Heart right ventricle (tissue), 16 donors: Measurements from ENCODE around the gene AP2A2. TPM values are rescaled to one million over a fixed set of nuclear protein-coding genes. Genes with fewer than 3 reads are reported as not detected.

Experiments
- ATAC-seq, 8 donors: fragments of 200-7000 bp; cut with Tn5 transposase; one replicate each; pipeline ENCODE4 v1.9.1; 2020; ENCODE audit warnings: mild to moderate bottlenecking in 8 of 8, moderate library complexity in 8 of 8, moderate number of reproducible peaks in 1 of 8
- DNase-seq, 2 donors: peaks; one replicate each; pipeline ENCODE4 v3.0.0-alpha.2; 2020
- H3K27ac ChIP-seq, 10 donors: fragments of 200-600 bp; sonication (generic) in 2 of 10; one replicate each; pipeline versions ENCODE4 v1.5.0 to v1.8.0; 2020 to 2022; ENCODE audit warnings: mild to moderate bottlenecking in 3 of 10
- H3K27me3 ChIP-seq, 7 donors: fragments of 200-600 bp; one replicate each; pipeline ENCODE4 v1.8.0; 2021 to 2022; ENCODE audit warnings: mild to moderate bottlenecking in 2 of 7
- H3K36me3 ChIP-seq, 9 donors: fragments of 200-600 bp; sonication (generic) in 1 of 9; one replicate each; pipeline versions ENCODE4 v1.5.0 to v1.8.0; 2020 to 2022; ENCODE audit warnings: mild to moderate bottlenecking in 2 of 9
- H3K4me1 ChIP-seq, 9 donors: fragments of 200-600 bp; sonication (generic) in 1 of 9; one replicate each; pipeline versions ENCODE4 v1.5.0 to v1.8.0; 2020 to 2022; ENCODE audit warnings: mild to moderate bottlenecking in 4 of 9
- H3K4me3 ChIP-seq, 10 donors: fragments of 200-600 bp; sonication (generic) in 2 of 10; one replicate each; pipeline versions ENCODE4 v1.5.0 to v1.8.0; 2020 to 2022; ENCODE audit warnings: mild to moderate bottlenecking in 7 of 10, moderate library complexity in 2 of 10
- H3K9me3 ChIP-seq, 11 donors: fragments of 200-600 bp in 10 of 11; sonication (generic) in 2 of 11; one replicate each; pipeline versions ENCODE4 v1.5.0 to v1.8.0; 2013 to 2022; ENCODE audit warnings: mild to moderate bottlenecking in 2 of 11, control low read depth in 1 of 11, moderate library complexity in 1 of 11
- CTCF ChIP-seq, 9 donors: fragments of 200-600 bp; sonication (generic) in 2 of 9; IDR thresholded peaks; one replicate each; pipeline versions ENCODE4 v1.5.0 to v1.8.0; 2021 to 2022; ENCODE audit warnings: antibody characterized with exemption in 9 of 9, mild to moderate bottlenecking in 5 of 9, moderate library complexity in 1 of 9
- WGBS, 2 donors: extraction: QIAGEN DNeasy Blood & Tissue Kit; methylation state at CpG; one replicate each; pipeline ENCODE4 v1.1.7; 2013; ENCODE audit warnings: inconsistent platforms in 1 of 2; 5-methylcytosine and 5-hydroxymethylcytosine counted together
- intact Hi-C, 10 donors: fragments of 100-400 bp; cut with DNase I; formaldehyde crosslinking; loops; one replicate each; pipeline versions ENCODE4 v1.11.1 to v1.14.2; 2022
- polyA plus RNA-seq, 2 donors: library from polyadenylated mRNA; stranded (reverse); fragments of 200-250 nt; gene quantifications; one replicate each; pipeline ENCODE4 v1.2.3, GENCODE V29; 2013
- total RNA-seq, 10 donors: library from RNA; stranded (reverse); fragmentation: NEBNext Ultra II Directional in 3 of 10; extraction: Animal tissue kit (Norgen Biotek cat#: 25700) in 3 of 10; gene quantifications; one replicate each; pipeline versions ENCODE4 v1.2.1 to v1.2.4, GENCODE V29; 2021 to 2023
- donor health status: Arrhythmogenic right ventricular cardiomyopathy.
- donor health status: ischemic (EF 13 %, LVEDD 7.1; RV severe dilation, severe dysfunction).
- donor health status: healthy with polysubstance abuse.
- donor health status: DM: no; HTN: yes; CAD: no.
- donor health status: DM: no; HTN: no; CAD: no.
- donor health status: ischemic (EF 25% LVEDD 6.9; RV normal size, moderate dysfunction).
- donor health status: ischemic (EF 25% LVEDD 5.7; RV mildly dilated, moderate dysfunction).
- donor health status: healthy.
- donor health status: DM: yes; HTN: yes; CAD: no.
- donor health status: Ischemic cardiomyopathy.
- donor health status: ischemic (EF 35%, LVEDD 5.7; RV mildly dilated, moderate dysfunction).
- donor health status: nonischemic (EF 11% LVEDD 7.7; RV severe dilation, severe dysfunction).
- donor health status: DM: yes; HTN: yes; CAD: no.
- donor health status: PGD.
- donor health status: ischemic (EF 29% LVEDD 5.4; RV normal size, mild dysfunction).
- donor health status: nonischemic (EF 23%, LVEDD 6.1; RV moderate dilation, normal function).

Gene AP2A2
- total and polyA plus RNA-seq, 12 donors: 24.3 to 58.4 (median 37.4) TPM

DNA sequence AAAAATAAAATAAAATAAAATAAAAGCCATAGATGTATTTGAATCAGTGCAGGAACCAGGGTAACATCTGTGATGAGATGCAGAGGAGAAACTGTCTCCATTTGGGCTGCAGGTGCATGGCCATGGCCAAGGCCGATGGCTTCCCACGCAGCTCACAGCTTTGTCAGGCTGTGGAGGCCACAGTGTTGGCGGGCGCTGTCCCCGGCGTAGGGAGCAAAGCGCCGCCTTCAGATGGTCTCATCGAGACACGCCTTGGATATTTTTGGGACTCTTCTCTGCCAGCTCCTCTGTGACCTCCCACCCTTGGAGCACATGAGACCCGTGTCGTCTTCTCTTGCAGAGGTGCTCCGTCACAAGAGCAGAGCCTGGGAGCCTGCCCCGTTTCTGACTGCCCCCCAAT lies 72.2 kb downstream of the AP2A2 start:
- Histone ChIP-seq H3K27me3 (no peaks in the 10 kb centered on the region), H3K9me3 (no peaks in the 10 kb centered on the region), H3K4me3 (no peak overlapping the region), H3K27ac (no peak overlapping the region), H3K36me3 (peaks cover 0 to 98% (median 37%) of the 10 kb centered on the region in 9 donors), H3K4me1 (peaks cover 0 to 4% (median 0%) of the 10 kb centered on the region in 9 donors)
- intact Hi-C loops: no loop called here
- 90% methylated on average over 14 of the region's 14 CpGs for WGBS, 2 donors
- no peak for DNase-seq
- no peak for ATAC-seq
- no peak for TF ChIP-seq CTCF (IDR thresholded peaks at IDR 0.05)

DNA sequence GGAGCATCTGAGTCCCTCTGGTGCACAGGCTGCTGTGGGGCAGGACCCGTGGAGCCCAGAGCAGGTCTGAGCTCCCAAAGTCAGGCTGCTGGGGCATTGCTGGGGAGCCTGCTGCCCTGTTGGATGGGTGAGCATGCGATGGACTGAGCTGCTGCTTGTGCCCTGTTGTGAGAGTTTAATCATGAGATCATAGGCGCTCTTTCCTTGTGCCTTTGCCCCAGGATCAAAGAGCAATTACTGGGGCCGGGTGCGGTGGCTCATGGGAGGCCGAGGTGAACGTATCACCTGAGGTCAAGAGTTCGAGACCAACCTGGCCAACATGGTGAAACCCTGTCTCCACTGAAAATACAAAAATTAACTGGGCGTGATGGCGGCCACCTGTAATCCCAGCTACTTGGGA lies 73.3 kb downstream of the AP2A2 start:
- WGBS, 2 donors: 97% methylated on average over 10 of the region's 10 CpGs

GRCh38 chr11:1000357-1001278 lies 74.9 kb downstream of the AP2A2 start:
- intact Hi-C loops: no loop called here
- DNase-seq: no peak
- Histone ChIP-seq H3K4me3 (no peak overlapping the region), H3K9me3 (no peaks in the 10 kb centered on the region), H3K27ac (no peak overlapping the region), H3K4me1 (peaks cover 0 to 4% (median 0%) of the 10 kb centered on the region in 9 donors), H3K27me3 (no peaks in the 10 kb centered on the region), H3K36me3 (peaks cover 0 to 100% (median 29%) of the 10 kb centered on the region in 9 donors)
- TF ChIP-seq CTCF (IDR thresholded peaks at IDR 0.05): no peak
- no peak for ATAC-seq
- WGBS, 2 donors: 93% methylated on average over 38 of the region's 38 CpGs

More for the DNA sequence above, 73.3 kb downstream of the AP2A2 start:
- intact Hi-C loops: no loop called here
- H3K27ac ChIP-seq: no peak overlapping the region
- no peak overlapping the region for H3K4me3 ChIP-seq
- no peaks in the 10 kb centered on the region for H3K27me3 ChIP-seq
- peaks cover 0 to 4% (median 0%) of the 10 kb centered on the region in 9 donors for H3K4me1 ChIP-seq
- ATAC-seq: no peak
- no peaks in the 10 kb centered on the region for H3K9me3 ChIP-seq
- H3K36me3 ChIP-seq: peaks cover 0 to 98% (median 40%) of the 10 kb centered on the region in 9 donors
- TF ChIP-seq CTCF (IDR thresholded peaks at IDR 0.05): no peak
- no peak for DNase-seq

DNA sequence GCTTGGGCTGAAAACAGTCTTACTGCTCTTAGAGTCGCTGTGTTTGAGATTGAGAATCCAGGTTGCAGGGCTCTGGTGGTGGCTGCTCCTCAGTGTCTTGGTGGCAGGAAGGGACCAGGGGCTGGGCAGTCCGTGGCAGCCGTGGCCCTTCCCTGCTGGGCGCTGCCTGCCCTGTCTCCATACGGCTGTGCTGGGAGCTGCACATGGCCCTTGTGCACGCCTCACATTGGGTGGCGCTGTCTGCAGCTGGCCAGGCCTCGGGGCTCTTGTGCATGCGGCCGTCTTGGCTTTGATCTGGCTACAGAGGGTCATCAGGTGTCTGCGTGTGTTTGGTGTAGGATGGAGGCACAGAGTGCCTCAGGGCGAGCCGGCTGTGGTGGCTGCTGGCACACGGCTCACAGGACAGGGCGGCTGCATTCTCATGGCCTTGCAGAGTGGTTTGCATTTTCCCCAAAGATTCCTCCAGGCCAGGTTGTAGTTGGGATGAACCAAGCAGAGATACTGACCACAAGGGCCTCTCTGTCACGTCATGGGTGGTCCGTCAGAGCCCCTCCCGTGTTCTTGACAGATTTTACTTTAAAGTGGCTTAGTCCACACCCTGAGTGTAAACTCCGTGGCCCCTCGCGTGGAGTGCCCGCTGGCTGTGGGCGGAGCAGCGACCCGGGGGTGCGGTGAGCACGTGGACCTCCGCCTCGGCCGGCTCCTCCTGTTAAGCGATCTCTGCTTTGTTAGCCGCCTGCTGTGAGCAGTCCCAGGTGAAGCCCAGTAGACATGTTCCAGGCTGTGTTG lies 76.1 kb downstream of the AP2A2 start:
- Histone ChIP-seq H3K27ac (no peak overlapping the region), H3K27me3 (no peaks in the 10 kb centered on the region), H3K4me1 (peaks cover 0 to 11% (median 0%) of the 10 kb centered on the region in 9 donors), H3K36me3 (peaks cover 0 to 100% (median 29%) of the 10 kb centered on the region in 9 donors), H3K4me3 (no peak overlapping the region), H3K9me3 (no peaks in the 10 kb centered on the region)
- WGBS, 2 donors: 95% methylated on average over 32 of the region's 32 CpGs
- ATAC-seq (no peak), DNase-seq (no peak)
- no peak for TF ChIP-seq CTCF (IDR thresholded peaks at IDR 0.05)
- intact Hi-C loops: no loop called here
